Measurements from ENCODE around the gene KIRREL3.

GRCh38 chr11:126628450-126628789, 372.1 kb downstream of the KIRREL3 start:
- TF ChIP-seq CTCF (IDR thresholded peaks at IDR 0.05; ENCODE audit: extremely low read depth in 1 of 2, insufficient read depth in 1 of 2, low read depth in 1 of 2, low read length in 2 of 2) (no peak), EZH2 (IDR thresholded peaks at IDR 0.05; ENCODE audit: borderline replicate concordance, low read depth, low read length, severe bottlenecking) (no peak)

Data from endothelial cell of umbilical vein (primary cell).